WTC11 (cell line): ENCODE data around the gene CCDC183. TPM values are rescaled to one million over a fixed set of nuclear protein-coding genes. Genes with fewer than 3 reads are reported as not detected.

Experiments used
- ATAC-seq: fragments of 200-7000 bp; cut with Tn5 transposase; 2 replicates; pipeline ENCODE4 v1.10.0; 2021; ENCODE audit warnings: mild to moderate bottlenecking, moderate library complexity
- CTCF ChIA-PET: fragments of 300-600 bp; sonication (Branson Sonifier 250); formaldehyde crosslinking; loops from one replicate; lab custom pipeline; 2021; ENCODE audit warnings: antibody characterized with exemption; lab: Charles Lee
- POLR2A ChIA-PET: fragments of 350-600 bp; sonication (Branson Sonifier 250); formaldehyde crosslinking; loops from one replicate; lab custom pipeline; 2021; ENCODE audit warnings: antibody characterized with exemption; lab: Charles Lee
- DNase-seq: peaks from one replicate; pipeline ENCODE4 v3.0.0; 2021; ENCODE audit warnings: low spot score
- H3K27ac Mint-ChIP-seq: 2 replicates; pipeline ENCODE4 v1.8.0; 2021; ENCODE audit warnings: mixed read lengths
- H3K27me3 Mint-ChIP-seq: 2 replicates; pipeline ENCODE4 v1.8.0; 2021; ENCODE audit warnings: low read depth, mild to moderate bottlenecking, moderate library complexity, mixed read lengths
- H3K36me3 Mint-ChIP-seq: 2 replicates; pipeline ENCODE4 v1.8.0; 2021; ENCODE audit warnings: mixed read lengths
- H3K4me1 Mint-ChIP-seq: 2 replicates; pipeline ENCODE4 v1.8.0; 2022; ENCODE audit warnings: mixed read lengths
- H3K4me3 Mint-ChIP-seq: 2 replicates; pipeline ENCODE4 v1.8.0; 2021; ENCODE audit warnings: mild to moderate bottlenecking, moderate library complexity, mixed read lengths
- H3K9me3 Mint-ChIP-seq: 2 replicates; pipeline ENCODE4 v1.8.0; 2021; ENCODE audit warnings: mixed read lengths
- ATF1 ChIP-seq: sonication (generic); formaldehyde crosslinking; IDR thresholded peaks from 2 replicates; pipeline ENCODE4 v1.8.1; 2023; ENCODE audit warnings: mild to moderate bottlenecking, moderate library complexity, missing genetic modification reagents
- CBFB ChIP-seq: sonication (generic); formaldehyde crosslinking; IDR thresholded peaks from 2 replicates; pipeline ENCODE4 v1.8.1; 2022; ENCODE audit warnings: mild to moderate bottlenecking, low read depth, missing genetic modification reagents
- CREB1 ChIP-seq: sonication (generic); formaldehyde crosslinking; IDR thresholded peaks from 2 replicates; pipeline ENCODE4 v1.8.0; 2023; ENCODE audit warnings: mild to moderate bottlenecking, missing genetic modification reagents
- E2F4 ChIP-seq: sonication (generic); formaldehyde crosslinking; IDR thresholded peaks from 2 replicates; pipeline ENCODE4 v1.8.1; 2022; ENCODE audit warnings: low read depth, mild to moderate bottlenecking, moderate library complexity, missing genetic modification reagents, borderline replicate concordance
- ELF4 ChIP-seq: sonication (generic); formaldehyde crosslinking; IDR thresholded peaks from 2 replicates; pipeline ENCODE4 v1.8.1; 2022; ENCODE audit warnings: low read depth, mild to moderate bottlenecking, moderate library complexity, missing genetic modification reagents
- ESRRA ChIP-seq: sonication (generic); formaldehyde crosslinking; IDR thresholded peaks from 2 replicates; pipeline ENCODE4 v1.8.1; 2022; ENCODE audit warnings: mild to moderate bottlenecking, missing genetic modification reagents, borderline replicate concordance
- FOXJ3 ChIP-seq: sonication (generic); formaldehyde crosslinking; IDR thresholded peaks from 2 replicates; pipeline ENCODE4 v1.9.0; 2021; ENCODE audit warnings: missing genetic modification reagents, mild to moderate bottlenecking, borderline replicate concordance
- FOXP4 ChIP-seq: sonication (generic); formaldehyde crosslinking; IDR thresholded peaks from 2 replicates; pipeline ENCODE4 v1.8.0; 2022; ENCODE audit warnings: mild to moderate bottlenecking, missing genetic modification reagents
- GTF2I ChIP-seq: fragments of 250-450 bp; sonication (Bioruptor Pico); conservative IDR thresholded peaks from 2 replicates; pipeline ENCODE4 v1.4.0; 2021; ENCODE audit warnings: mild to moderate bottlenecking
- HMGA2 ChIP-seq: fragments of 250-450 bp; sonication (Bioruptor Pico); IDR thresholded peaks from 2 replicates; pipeline ENCODE4 v1.4.0; 2021; ENCODE audit warnings: mild to moderate bottlenecking, moderate library complexity
- NR1H2 ChIP-seq: sonication (generic); formaldehyde crosslinking; IDR thresholded peaks from 2 replicates; pipeline ENCODE4 v1.9.0; 2021; ENCODE audit warnings: mild to moderate bottlenecking, moderate library complexity, missing genetic modification reagents
- NR2C2 ChIP-seq: sonication (generic); formaldehyde crosslinking; IDR thresholded peaks from 2 replicates; pipeline ENCODE4 v1.8.0; 2022; ENCODE audit warnings: mild to moderate bottlenecking, missing genetic modification reagents
- SMAD3 ChIP-seq: sonication (generic); formaldehyde crosslinking; IDR thresholded peaks from 2 replicates; pipeline ENCODE4 v1.8.0; 2022; ENCODE audit warnings: missing genetic modification reagents, mild to moderate bottlenecking, borderline replicate concordance
- TCF7 ChIP-seq: sonication (generic); formaldehyde crosslinking; IDR thresholded peaks from 2 replicates; pipeline ENCODE4 v1.8.0; 2022; ENCODE audit warnings: mild to moderate bottlenecking, low read depth, missing genetic modification reagents, moderate library complexity
- USF1 ChIP-seq: sonication (generic); formaldehyde crosslinking; IDR thresholded peaks from 2 replicates; pipeline ENCODE4 v1.8.0; 2022; ENCODE audit warnings: mild to moderate bottlenecking, missing genetic modification reagents
- ZBTB43 ChIP-seq: sonication (generic); formaldehyde crosslinking; IDR thresholded peaks from 2 replicates; pipeline ENCODE4 v1.8.1; 2023; ENCODE audit warnings: mild to moderate bottlenecking, missing genetic modification reagents
- ZNF281 ChIP-seq: sonication (generic); formaldehyde crosslinking; IDR thresholded peaks from 2 replicates; pipeline ENCODE4 v1.8.0; 2023; ENCODE audit warnings: mild to moderate bottlenecking, missing genetic modification reagents
- ZNF671 ChIP-seq: fragments of 250-450 bp; sonication (Bioruptor Pico); IDR thresholded peaks from 2 replicates; pipeline ENCODE4 v1.8.0; 2021; ENCODE audit warnings: mild to moderate bottlenecking
- ZSCAN18 ChIP-seq: fragments of 250-450 bp; sonication (Bioruptor Pico); IDR thresholded peaks from 2 replicates; pipeline ENCODE4 v2.1.2; 2022; ENCODE audit warnings: mild to moderate bottlenecking, moderate library complexity
- total RNA-seq: library from RNA; stranded (reverse); gene quantifications from 3 replicates; pipeline ENCODE4 v1.2.3, GENCODE V29; 2021

Gene CCDC183
- total RNA-seq, 1 experiment from 2014 or later, result 2.1 TPM

GRCh38 chr9:136751814-136752213, 44.3 kb upstream of the CCDC183 start:
- ChIA-PET POLR2A (no interaction called here), CTCF (no interaction called here)
- H3K4me1 Mint-ChIP-seq, result no peaks in the 10 kb centered on the region
- no peak for TF ChIP-seq USF1 (CRISPR knock-in tag)
- no peak for TF ChIP-seq FOXP4 (CRISPR knock-in tag)
- no peak for TF ChIP-seq HMGA2 (CRISPR knock-in tag)
- no peak for TF ChIP-seq ZBTB43 (CRISPR knock-in tag)
- no peak for TF ChIP-seq NR1H2
- TF ChIP-seq CBFB (CRISPR knock-in tag), result no peak
- DNase-seq, result no peak
- peaks cover 33% of the 10 kb centered on the region for H3K9me3 Mint-ChIP-seq
- H3K27me3 Mint-ChIP-seq, result peaks cover 3% of the 10 kb centered on the region; the same call in 1 of the 2 replicates
- no peak for ATAC-seq
- no peak overlapping the region for H3K4me3 Mint-ChIP-seq
- H3K27ac Mint-ChIP-seq, result no peak overlapping the region
- H3K36me3 Mint-ChIP-seq, result peaks cover 11% of the 10 kb centered on the region

GRCh38 chr9:136753371-136754058, 42.6 kb upstream of the CCDC183 start:
- ChIA-PET POLR2A (no interaction called here), CTCF (interaction anchor here (1.0 to 1.7 kb wide), 2 partner anchors 9 to 10 kb away, joined by 3 to 11 read pairs; no protein-coding TSS in a partner anchor)
- Mint-ChIP-seq H3K27ac (no peak overlapping the region), H3K4me1 (no peaks in the 10 kb centered on the region), H3K27me3 (peaks cover 3% of the 10 kb centered on the region; the same call in 1 of the 2 replicates), H3K4me3 (no peak overlapping the region), H3K36me3 (peaks cover 11% of the 10 kb centered on the region), H3K9me3 (peaks cover 33% of the 10 kb centered on the region)
- no peak for ATAC-seq
- no peak for DNase-seq
- TF ChIP-seq ZNF671 (no peak), NR1H2 (no peak), TCF7 (CRISPR knock-in tag) (no peak), ELF4 (CRISPR knock-in tag) (no peak), ESRRA (CRISPR knock-in tag) (no peak), NR2C2 (CRISPR knock-in tag) (no peak), FOXP4 (CRISPR knock-in tag) (no peak), FOXJ3 (CRISPR knock-in tag) (no peak), SMAD3 (CRISPR knock-in tag) (no peak), E2F4 (no peak), ZNF281 (CRISPR knock-in tag) (no peak), GTF2I (CRISPR knock-in tag) (no peak), ATF1 (CRISPR knock-in tag) (no peak), ZSCAN18 (CRISPR knock-in tag) (no peak), CREB1 (no peak)
